RWPE1 (cell line): ENCODE data around the gene TSFM.

Experiments used
- CTCF ChIA-PET: fragments of 350-600 bp; sonication (Branson Sonifier 250); formaldehyde crosslinking; extraction: SDS; loops from one replicate; lab custom pipeline; 2021; lab: Yijun Ruan, JAX
- POLR2A ChIA-PET: fragments of 400-600 bp; formaldehyde crosslinking; extraction: SDS; loops from one replicate; lab custom pipeline; 2020; ENCODE audit warnings: antibody characterized with exemption; ENCODE audit not compliant: low non-redundant PET; lab: Yijun Ruan, JAX
- DNase-seq: peaks from one replicate; pipeline ENCODE4 v3.0.0; 2012; ENCODE audit warnings: low spot score
- H3K27ac ChIP-seq: fragments of 450-650 bp; 2 replicates; pipeline ENCODE4 v1.5.1; 2017
- TF ChIP-seq, protein P1 (sequence below): fragments of 450-650 bp; conservative IDR thresholded peaks from 2 replicates; pipeline ENCODE4 v1.5.1; 2017; ENCODE audit warnings: low read depth, mild to moderate bottlenecking

Gene TSFM

DNA sequence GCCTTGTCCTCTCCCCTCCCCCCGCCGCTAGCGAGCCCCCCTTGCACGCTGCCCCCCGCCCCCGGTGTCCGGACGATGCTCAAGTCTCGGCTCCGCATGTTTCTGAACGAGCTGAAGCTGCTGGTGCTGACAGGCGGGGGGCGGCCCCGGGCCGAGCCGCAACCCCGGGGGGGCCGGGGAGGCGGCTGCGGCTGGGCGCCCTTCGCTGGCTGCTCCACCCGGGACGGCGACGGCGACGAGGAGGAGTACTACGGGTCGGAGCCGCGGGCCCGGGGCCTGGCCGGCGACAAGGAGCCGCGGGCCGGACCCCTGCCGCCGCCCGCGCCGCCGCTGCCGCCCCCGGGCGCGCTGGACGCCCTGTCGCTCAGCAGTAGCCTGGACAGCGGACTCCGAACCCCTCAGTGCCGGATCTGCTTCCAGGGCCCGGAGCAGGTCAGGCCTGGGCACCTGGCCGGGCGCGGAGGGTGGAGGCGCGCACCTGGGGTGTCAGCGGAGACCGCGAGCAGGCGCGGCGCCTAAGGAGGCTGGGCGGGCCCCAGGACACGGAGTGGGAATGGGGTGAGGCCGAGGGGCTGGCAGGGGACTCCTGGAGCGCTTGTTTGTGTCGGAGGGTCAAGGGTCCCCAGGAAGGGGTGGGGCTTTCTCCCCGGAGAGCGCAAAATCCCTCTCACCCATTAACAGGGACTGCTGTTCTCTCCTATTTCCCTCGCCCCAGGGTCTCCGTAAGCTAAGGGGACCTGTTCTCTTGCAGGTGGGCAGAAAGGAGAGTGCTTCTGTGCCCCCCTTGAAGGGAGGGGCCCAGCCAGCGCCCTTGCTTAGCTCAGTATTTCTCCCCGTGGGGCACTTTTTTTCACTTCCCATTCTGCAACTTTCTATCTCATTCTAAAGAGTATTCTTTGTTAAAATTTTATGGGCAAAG is 26.9 kb upstream of the TSFM start:
- ChIA-PET CTCF (interaction anchor here (0.5 to 0.9 kb wide), 5 partner anchors 9 to 214 kb away, joined by 3 to 6 read pairs (median 3); no protein-coding TSS in a partner anchor), POLR2A (interaction anchor here (0.6 kb wide), 1 partner anchor 146 kb away, joined by 3 read pairs; no protein-coding TSS in a partner anchor)
- DNase-seq: no peak
- H3K27ac ChIP-seq: peak overlapping the region; percentile 79
- TF ChIP-seq, protein P1, sequence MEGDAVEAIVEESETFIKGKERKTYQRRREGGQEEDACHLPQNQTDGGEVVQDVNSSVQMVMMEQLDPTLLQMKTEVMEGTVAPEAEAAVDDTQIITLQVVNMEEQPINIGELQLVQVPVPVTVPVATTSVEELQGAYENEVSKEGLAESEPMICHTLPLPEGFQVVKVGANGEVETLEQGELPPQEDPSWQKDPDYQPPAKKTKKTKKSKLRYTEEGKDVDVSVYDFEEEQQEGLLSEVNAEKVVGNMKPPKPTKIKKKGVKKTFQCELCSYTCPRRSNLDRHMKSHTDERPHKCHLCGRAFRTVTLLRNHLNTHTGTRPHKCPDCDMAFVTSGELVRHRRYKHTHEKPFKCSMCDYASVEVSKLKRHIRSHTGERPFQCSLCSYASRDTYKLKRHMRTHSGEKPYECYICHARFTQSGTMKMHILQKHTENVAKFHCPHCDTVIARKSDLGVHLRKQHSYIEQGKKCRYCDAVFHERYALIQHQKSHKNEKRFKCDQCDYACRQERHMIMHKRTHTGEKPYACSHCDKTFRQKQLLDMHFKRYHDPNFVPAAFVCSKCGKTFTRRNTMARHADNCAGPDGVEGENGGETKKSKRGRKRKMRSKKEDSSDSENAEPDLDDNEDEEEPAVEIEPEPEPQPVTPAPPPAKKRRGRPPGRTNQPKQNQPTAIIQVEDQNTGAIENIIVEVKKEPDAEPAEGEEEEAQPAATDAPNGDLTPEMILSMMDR: no peak

DNA sequence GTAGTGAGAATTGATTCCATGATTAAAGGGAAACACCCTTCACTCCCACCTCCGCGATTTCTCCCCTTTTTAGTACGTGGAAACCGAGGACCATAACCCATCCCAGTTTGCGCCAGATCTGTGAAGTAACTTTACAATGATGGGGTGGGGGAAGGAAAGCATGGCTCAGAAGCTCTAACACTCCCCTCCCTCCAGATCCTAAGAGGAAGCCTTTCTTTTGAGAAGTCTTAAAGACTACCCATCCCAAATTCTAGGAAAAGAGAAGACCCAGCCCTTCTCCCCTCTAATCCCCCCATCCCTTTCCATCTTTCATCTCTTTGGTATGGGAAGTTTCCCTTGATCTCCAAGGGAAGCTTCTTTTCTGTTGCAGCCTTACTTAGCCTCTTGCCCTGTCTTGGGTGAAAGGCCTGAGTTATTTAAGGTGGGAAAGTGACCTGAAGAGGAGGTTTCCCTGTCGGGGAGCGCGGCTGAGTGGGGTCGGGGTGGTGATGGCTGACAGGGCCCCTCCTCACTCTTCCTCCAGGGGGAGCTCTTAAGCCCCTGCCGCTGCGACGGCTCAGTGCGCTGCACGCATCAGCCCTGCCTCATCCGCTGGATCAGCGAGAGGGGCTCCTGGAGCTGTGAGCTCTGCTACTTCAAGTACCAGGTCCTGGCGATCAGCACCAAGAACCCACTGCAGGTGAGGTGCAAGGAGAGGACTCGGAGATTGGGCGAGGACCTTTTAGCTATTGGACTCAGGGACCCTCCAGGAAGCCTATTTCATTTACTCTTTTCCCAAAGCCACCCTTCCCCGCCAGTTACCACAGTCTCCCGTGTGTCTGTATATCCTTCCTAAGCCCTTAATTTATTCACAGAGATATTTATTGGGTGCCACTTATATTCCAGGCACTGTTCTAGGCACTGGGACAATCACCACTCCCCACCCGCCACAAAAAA is 25.9 kb upstream of the TSFM start:
- TF ChIP-seq, protein P1: peak; percentile 82
- ChIA-PET POLR2A (interaction anchor here (0.5 kb wide), 1 partner anchor 76 kb away, joined by 10 read pairs; no protein-coding TSS in a partner anchor), CTCF (interaction anchor here (0.5 to 1.2 kb wide), 6 partner anchors 10 to 648 kb away, joined by 3 to 6 read pairs (median 4); no protein-coding TSS in a partner anchor)
- DNase-seq: peak; percentile 66
- H3K27ac ChIP-seq: no peak overlapping the region

DNA sequence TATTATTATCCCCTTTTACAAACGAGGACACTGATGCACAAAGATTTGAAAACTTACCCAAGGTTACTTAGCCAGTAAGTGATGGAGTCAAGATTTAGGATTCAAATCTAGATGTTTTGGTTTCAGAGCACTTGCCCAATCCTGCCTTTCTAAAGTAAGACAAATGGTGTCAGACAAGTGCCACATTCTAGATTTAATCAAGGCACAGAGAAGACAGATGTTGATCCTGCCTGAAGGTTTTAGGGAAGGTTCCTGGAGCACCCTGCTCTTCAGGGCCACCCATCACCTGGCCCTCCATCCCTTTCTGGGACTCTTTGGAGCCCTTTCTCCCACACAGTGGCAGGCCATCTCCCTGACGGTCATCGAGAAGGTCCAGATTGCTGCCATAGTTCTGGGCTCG is 24.8 kb upstream of the TSFM start:
- no peak overlapping the region for H3K27ac ChIP-seq
- CTCF ChIA-PET: no interaction called here
- TF ChIP-seq, protein P1: no peak
- DNase-seq: no peak
- POLR2A ChIA-PET: no interaction called here

DNA sequence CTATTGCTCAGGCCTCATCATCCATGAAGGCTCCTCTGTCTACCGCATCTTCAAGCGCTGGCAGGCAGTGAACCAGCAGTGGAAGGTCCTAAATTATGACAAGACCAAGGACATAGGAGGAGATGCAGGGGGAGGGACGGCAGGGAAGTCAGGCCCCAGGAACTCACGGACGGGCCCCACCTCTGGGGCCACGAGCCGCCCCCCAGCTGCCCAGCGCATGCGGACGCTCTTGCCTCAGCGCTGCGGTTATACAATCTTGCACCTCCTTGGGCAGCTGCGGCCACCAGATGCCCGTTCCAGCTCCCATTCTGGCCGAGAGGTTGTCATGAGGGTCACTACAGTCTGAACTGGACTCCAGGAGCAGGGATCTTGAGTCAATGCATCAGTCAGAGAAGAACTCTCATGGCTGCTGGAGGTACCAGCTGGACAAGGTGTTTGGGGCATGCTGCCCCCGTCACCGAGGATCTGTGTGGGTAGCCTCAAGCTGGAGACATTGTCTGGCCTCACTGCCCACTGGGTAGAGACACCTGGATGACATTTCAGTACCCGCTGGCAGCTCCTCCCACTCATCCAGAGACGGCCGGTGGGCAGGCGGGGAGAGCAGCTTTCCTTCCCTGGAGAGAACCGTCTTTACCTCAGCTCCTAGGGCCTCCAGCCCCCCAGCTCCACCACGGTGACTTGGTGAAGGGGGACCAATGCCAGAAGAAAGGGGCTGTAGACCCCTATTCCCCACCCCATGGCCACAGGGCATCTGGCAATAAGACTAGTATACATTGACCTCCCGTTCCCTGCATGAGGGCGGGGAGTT is 23.8 kb upstream of the TSFM start:
- TF ChIP-seq, protein P1: no peak
- POLR2A ChIA-PET: no interaction called here
- H3K27ac ChIP-seq: no peak overlapping the region
- CTCF ChIA-PET: interaction anchor here (0.5 to 1.0 kb wide), 3 partner anchors 8 to 77 kb away, joined by 3 read pairs; partner anchors contain the start of gene CYP27B1
- DNase-seq: no peak

DNA sequence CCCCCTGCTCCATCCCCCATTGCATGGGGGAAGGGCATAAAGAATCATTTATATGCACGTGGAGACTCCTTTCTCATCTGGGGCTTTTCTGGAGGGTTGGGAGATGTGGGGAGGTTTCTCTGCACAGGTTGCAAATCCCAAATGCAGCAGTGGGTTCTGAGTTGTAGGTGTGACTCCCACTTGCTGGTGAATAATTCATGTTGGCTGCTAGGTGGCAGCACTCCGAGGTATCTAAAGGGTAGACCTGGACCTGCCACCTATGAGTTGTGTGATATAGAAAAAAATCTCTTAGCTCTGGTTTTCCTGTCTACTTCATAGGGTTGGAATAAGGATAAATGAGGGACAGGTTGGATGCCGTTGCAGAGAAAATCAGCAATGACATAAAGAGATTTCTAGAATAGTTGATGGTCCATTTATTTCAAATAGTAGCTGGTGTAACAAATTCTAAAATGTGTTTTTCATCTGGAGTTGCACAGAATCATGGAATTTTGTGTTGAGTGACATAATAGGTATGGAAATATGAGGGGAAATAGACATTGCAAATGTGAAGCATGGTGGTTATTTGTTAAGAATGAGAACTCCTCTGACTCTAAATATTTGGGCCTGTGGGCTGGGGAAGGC is 23.1 kb upstream of the TSFM start:
- TF ChIP-seq, protein P1: peak; percentile 64
- POLR2A ChIA-PET: no interaction called here
- CTCF ChIA-PET: interaction anchor here (0.5 to 1.0 kb wide), 4 partner anchors 20 to 78 kb away, joined by 3 read pairs; no protein-coding TSS in a partner anchor
- DNase-seq: no peak
- H3K27ac ChIP-seq: no peak overlapping the region
